Tibial nerve (tissue), 4 donors: ENCODE results near the gene PRSS53. TPM values are rescaled to one million over a fixed set of nuclear protein-coding genes. Genes with fewer than 3 reads are reported as not detected.
"Not testable (repeated sequence)": the region's sequence is repeated elsewhere in the genome, so short reads cannot be mapped to it uniquely, and the experiment has no call there.

Source experiments
- DNase-seq, 2 donors: peaks; one replicate each; pipeline ENCODE4 v3.0.0-alpha.2; 2019; ENCODE audit warnings: low spot score in 2 of 2
- H3K27ac ChIP-seq, 4 donors: fragments of 200-600 bp; sonication (generic) in 3 of 4; one replicate each; pipeline ENCODE4 v1.5.1; 2017 to 2019; ENCODE audit warnings: mild to moderate bottlenecking in 1 of 4
- H3K27me3 ChIP-seq, 2 donors: fragments of 200-600 bp; sonication (generic) in 1 of 2; one replicate each; pipeline versions ENCODE4 v1.5.1 to v1.6.0; 2017 to 2019
- H3K36me3 ChIP-seq, 3 donors: fragments of 200-600 bp; sonication (generic); one replicate each; pipeline ENCODE4 v1.5.1; 2018 to 2019
- H3K4me1 ChIP-seq, 4 donors: fragments of 200-600 bp; sonication (generic) in 3 of 4; one replicate each; pipeline ENCODE4 v1.5.1; 2017 to 2019
- H3K4me3 ChIP-seq, 4 donors: fragments of 200-600 bp; sonication (generic) in 3 of 4; one replicate each; pipeline ENCODE4 v1.5.1; 2017 to 2019; ENCODE audit warnings: mild to moderate bottlenecking in 1 of 4, moderate library complexity in 1 of 4
- H3K9me3 ChIP-seq, 4 donors: fragments of 200-600 bp; sonication (generic) in 3 of 4; one replicate each; pipeline ENCODE4 v1.5.1; 2017 to 2019
- EP300 ChIP-seq, 2 donors: sonication (generic); formaldehyde crosslinking; IDR thresholded peaks; one replicate each; pipeline ENCODE4 v1.6.1; 2017; ENCODE audit warnings: antibody characterized with exemption in 2 of 2, mild to moderate bottlenecking in 1 of 2
- POLR2A ChIP-seq, 2 donors: fragments of 450-650 bp; IDR thresholded peaks; one replicate each; pipeline ENCODE4 v1.6.1; 2017; ENCODE audit warnings: antibody characterized with exemption in 2 of 2, mild to moderate bottlenecking in 2 of 2, moderate library complexity in 2 of 2
- WGBS, 2 donors: methylation state at CpG; one replicate each; pipeline ENCODE4 v1.1.5; 2018; 5-methylcytosine and 5-hydroxymethylcytosine counted together
- total RNA-seq, 4 donors: library from RNA; depleted of rRNA; stranded (reverse); fragments of >200 nt; gene quantifications; one replicate each; pipeline ENCODE4 v1.1.0, GENCODE V29; 2016
- TF ChIP-seq, protein P1 (sequence below), 5 experiments: fragments of 200-600 bp in 3 of 5; fragments of 450-650 bp in 2 of 5; sonication (generic) in 3 of 5; IDR thresholded peaks; one replicate each; pipeline ENCODE4 v1.5.1; 2016 to 2019; ENCODE audit warnings: antibody characterized with exemption in 5 of 5, mild to moderate bottlenecking in 3 of 5, moderate library complexity in 2 of 5

Gene PRSS53
- 1 to 10 TPM; 1.3 to 5.4 (median 3.1) TPM for total RNA-seq

DNA sequence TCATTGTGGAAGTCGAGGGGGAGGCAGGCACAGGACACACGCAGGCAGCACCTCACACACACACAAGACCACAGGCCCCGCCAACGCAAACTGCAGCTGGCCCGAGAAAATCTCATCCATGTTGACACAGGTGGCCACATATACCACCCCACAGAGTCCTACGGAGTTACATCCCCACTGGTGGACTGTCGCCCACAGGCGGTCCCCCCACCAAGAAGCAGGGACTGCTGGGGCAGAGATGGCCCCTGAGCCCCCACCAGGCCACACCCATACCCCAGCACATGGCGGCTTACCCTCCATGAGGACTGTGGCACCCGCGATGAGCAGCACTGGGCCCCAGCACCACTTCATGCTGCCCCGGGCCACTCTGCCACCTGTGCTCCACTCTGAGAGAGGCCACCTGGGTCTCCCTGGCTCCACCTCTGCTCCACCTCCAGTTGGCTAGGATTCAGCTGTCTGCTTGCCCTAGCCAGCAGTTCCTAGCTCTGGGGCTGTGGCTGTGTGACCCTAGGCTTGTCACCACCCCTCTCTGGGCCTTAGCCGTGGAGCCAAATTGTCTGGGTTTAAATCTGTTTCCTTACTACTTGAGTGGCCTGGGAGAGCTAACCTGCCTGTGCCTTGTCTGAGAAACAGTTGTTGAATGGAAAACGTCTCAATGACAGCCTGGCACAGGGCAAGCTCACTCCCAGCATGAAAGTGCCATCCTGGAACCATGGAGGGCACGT, at the start of gene PRSS53:
Gene PRSS53 (minus strand): TSS at position 485 of the 725 bp plus-strand sequence. CDS start 134 bp downstream, at position 351.
- no peak within 1 kb of the TSS for H3K27ac ChIP-seq
- TF ChIP-seq, protein P1, sequence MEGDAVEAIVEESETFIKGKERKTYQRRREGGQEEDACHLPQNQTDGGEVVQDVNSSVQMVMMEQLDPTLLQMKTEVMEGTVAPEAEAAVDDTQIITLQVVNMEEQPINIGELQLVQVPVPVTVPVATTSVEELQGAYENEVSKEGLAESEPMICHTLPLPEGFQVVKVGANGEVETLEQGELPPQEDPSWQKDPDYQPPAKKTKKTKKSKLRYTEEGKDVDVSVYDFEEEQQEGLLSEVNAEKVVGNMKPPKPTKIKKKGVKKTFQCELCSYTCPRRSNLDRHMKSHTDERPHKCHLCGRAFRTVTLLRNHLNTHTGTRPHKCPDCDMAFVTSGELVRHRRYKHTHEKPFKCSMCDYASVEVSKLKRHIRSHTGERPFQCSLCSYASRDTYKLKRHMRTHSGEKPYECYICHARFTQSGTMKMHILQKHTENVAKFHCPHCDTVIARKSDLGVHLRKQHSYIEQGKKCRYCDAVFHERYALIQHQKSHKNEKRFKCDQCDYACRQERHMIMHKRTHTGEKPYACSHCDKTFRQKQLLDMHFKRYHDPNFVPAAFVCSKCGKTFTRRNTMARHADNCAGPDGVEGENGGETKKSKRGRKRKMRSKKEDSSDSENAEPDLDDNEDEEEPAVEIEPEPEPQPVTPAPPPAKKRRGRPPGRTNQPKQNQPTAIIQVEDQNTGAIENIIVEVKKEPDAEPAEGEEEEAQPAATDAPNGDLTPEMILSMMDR (IDR thresholded peaks at IDR 0.05): no peak
- TF ChIP-seq EP300 (IDR thresholded peaks at IDR 0.05) (no peak), POLR2A (IDR thresholded peaks at IDR 0.05) (no peak)
- no peaks in the 10 kb centered on the region for H3K9me3 ChIP-seq
- DNase-seq: no peak
- peaks cover 0 to 13% (median 8%) of the 10 kb centered on the region in 4 donors for H3K4me1 ChIP-seq
- no peak within 1 kb of the TSS for H3K4me3 ChIP-seq
- H3K36me3 ChIP-seq: peaks cover 0 to 81% (median 0%) of the 10 kb centered on the region in 3 donors
- H3K27me3 ChIP-seq: no peaks in the 10 kb centered on the region
- WGBS, 2 donors: 71 to 79% methylated on average over 14 to 15 of the region's 15 CpGs

DNA sequence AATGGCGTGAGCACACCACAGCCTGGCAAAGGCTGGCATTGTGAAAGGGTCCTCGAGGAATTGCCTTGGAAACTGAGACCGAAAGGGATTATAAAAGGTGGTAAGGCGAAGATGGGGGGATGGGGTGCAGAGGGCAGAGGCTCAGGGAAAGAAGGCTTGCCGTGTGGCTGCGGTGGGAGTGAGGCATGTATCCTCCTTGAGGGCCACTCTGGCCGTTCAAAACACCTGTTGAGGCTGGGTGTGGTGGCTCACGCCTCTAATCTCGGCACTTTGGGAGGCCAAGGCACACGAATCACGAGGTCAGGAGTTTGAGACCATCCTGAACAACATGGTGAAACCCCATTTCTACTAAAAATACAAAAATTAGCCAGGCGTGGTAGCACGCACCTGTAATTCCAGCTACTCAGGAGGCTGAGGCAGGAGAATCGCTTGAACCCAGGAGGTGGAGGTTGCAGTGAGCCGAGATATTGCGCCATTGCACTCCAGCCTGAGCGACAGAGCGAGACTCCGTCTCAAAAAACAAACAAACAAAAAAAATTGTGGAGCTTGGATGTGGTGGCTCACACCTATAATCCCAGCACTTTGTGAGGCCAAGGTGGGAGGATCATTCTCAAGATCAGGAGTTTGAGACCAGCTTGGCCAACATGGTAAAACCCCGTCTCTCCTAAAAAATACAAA, 48.2 kb upstream of the PRSS53 start:
- not testable (repeated sequence) for DNase-seq, H3K27ac ChIP-seq, H3K4me3 ChIP-seq, H3K9me3 ChIP-seq
- Histone ChIP-seq H3K4me1 (peaks cover 0 to 37% (median 7%) of the 10 kb centered on the region in 4 donors), H3K27me3 (peaks cover 0 to 19% of the 10 kb centered on the region in 2 donors), H3K36me3 (peaks cover 0 to 15% (median 0%) of the 10 kb centered on the region in 3 donors)
- 89 to 91% methylated on average over 20 of the region's 20 CpGs for whole genome bisulfite sequencing, 2 donors

DNA sequence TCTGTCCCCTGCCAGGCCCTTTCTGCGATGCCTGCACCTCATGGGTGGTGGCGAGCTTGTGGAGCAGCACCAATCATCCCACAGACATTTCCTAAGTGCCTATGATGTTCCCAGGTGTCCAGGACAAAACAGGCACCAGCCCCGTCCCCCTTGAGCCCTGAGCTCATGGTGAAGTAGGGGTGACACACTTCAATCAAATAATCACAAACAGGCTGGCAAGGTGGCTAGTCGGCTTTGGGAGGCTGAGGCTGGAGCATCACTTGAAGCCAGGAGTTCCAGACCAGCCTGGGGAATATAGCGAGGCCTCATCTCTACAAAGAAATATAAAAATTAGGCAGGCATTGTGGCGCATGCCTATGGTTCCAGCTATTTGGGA, 47.5 kb upstream of the PRSS53 start:
- no peak overlapping the region for H3K4me3 ChIP-seq
- H3K27ac ChIP-seq: no peak overlapping the region
- H3K36me3 ChIP-seq: peaks cover 0 to 22% (median 0%) of the 10 kb centered on the region in 3 donors
- H3K4me1 ChIP-seq: peaks cover 0 to 30% (median 2%) of the 10 kb centered on the region in 4 donors
- DNase-seq: no peak
- H3K27me3 ChIP-seq: peaks cover 0 to 19% of the 10 kb centered on the region in 2 donors
- 89 to 91% methylated on average over 6 of the region's 6 CpGs for WGBS, 2 donors
- TF ChIP-seq, protein P1 (IDR thresholded peaks at IDR 0.05): no peak
- TF ChIP-seq POLR2A (IDR thresholded peaks at IDR 0.05): no peak
- no peak for TF ChIP-seq EP300 (IDR thresholded peaks at IDR 0.05)
- H3K9me3 ChIP-seq: no peaks in the 10 kb centered on the region

DNA sequence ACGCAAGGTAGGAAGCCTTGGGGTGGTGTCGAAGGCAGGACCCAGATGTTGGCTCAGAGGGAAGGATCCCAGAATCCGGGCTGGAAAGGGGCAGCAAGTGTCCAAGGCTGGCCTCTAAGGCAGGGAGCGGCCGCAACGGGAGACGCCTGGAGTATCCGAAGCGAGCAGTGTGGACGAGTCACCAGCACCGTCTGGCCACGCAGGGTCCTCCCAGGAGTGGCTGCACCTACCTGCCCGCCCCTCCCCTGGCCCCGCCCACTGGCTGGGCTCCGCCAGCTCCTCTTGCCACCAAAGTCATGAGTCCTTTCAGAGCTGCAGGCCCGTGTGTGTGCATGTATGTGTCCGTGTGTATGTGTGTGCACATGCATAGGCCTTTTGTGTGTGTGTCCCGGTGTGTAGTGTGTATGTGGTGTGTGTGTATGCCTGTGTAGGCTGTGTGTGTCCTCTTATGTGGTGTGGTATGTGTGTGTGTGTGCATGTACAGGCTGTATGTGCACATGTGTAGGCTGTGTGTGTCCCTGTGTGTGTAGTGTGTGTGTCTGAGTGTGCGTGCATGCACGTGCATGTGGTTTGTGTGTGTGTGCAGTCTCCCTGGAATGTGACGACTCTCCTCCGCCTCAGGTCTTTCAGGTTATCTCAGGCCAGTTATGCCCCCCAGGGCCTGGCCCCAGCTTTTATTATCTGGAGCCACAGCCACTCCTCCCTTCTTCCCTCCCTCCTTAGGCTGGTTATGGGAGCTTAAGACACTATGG, 47.0 kb upstream of the PRSS53 start, which contains the start of gene PRSS8:
Gene PRSS8 (minus strand): TSS at position 193 of the 752 bp plus-strand sequence. CDS start 229 bp downstream, outside the sequence.
- Histone ChIP-seq H3K27ac (peak within 1 kb of the TSS in 1 of 4 donors; percentile 76), H3K9me3 (no peaks in the 10 kb centered on the region), H3K36me3 (peaks cover 0 to 27% (median 0%) of the 10 kb centered on the region in 3 donors), H3K4me3 (peak within 1 kb of the TSS in 1 of 4 donors; percentile 25), H3K4me1 (peaks cover 0 to 24% (median 0%) of the 10 kb centered on the region in 4 donors), H3K27me3 (peaks cover 0 to 19% of the 10 kb centered on the region in 2 donors)
- WGBS, 2 donors: 48 to 51% methylated on average over 22 of the region's 22 CpGs
- no peak for DNase-seq
- TF ChIP-seq, protein P1 (IDR thresholded peaks at IDR 0.05): no peak
- TF ChIP-seq POLR2A (IDR thresholded peaks at IDR 0.05): no peak
- no peak for TF ChIP-seq EP300 (IDR thresholded peaks at IDR 0.05)
